ENCODE results near the gene COX6A2.
"Not testable (repeated sequence)": the region's sequence is repeated elsewhere in the genome, so short reads cannot be mapped to it uniquely, and the experiment has no call there.

Gene COX6A2

GRCh38 chr16:31436221-31437045, 8.3 kb upstream of the COX6A2 start:
- DNase-seq, result no peak

GRCh38 chr16:31435341-31436220, 7.4 kb upstream of the COX6A2 start:
- no peak for DNase-seq

GRCh38 chr16:31430380-31431052, 2.4 kb upstream of the COX6A2 start:
- no peak for DNase-seq

GRCh38 chr16:31429796-31430195, 1.6 kb upstream of the COX6A2 start:
- no peak for DNase-seq

- DNase-seq, result no peak
Measured at GRCh38 chr16:31429314-31429713, 1.2 kb upstream of the COX6A2 start.

- no peak for DNase-seq
Measured at GRCh38 chr16:31428638-31429247, 583 bp upstream of the COX6A2 start.

- DNase-seq, result peak; percentile 20
Measured at GRCh38 chr16:31427441-31428278, 500 bp downstream of the COX6A2 start.

GRCh38 chr16:31423801-31424200, 4.4 kb downstream of the COX6A2 start:
- no peak for DNase-seq

- DNase-seq, result no peak
Measured at GRCh38 chr16:31423241-31423640, 4.9 kb downstream of the COX6A2 start.

- DNase-seq, result no peak
Measured at GRCh38 chr16:31421587-31421986, 6.6 kb downstream of the COX6A2 start.

GRCh38 chr16:31420037-31420436, 8.1 kb downstream of the COX6A2 start:
- DNase-seq, result no peak

- no peak for DNase-seq
Measured at GRCh38 chr16:31417916-31418315, 10.2 kb downstream of the COX6A2 start.

GRCh38 chr16:31417036-31417435, 11.1 kb downstream of the COX6A2 start:
- DNase-seq, result not testable (repeated sequence)

GRCh38 chr16:31416371-31416770, 11.8 kb downstream of the COX6A2 start:
- DNase-seq, result no peak

- DNase-seq, result no peak
Measured at GRCh38 chr16:31414706-31415105, 13.5 kb downstream of the COX6A2 start.

- no peak for DNase-seq
Measured at GRCh38 chr16:31413943-31414342, 14.2 kb downstream of the COX6A2 start.

GRCh38 chr16:31413381-31413780, 14.8 kb downstream of the COX6A2 start:
- DNase-seq, result no peak

GRCh38 chr16:31412750-31413149, 15.4 kb downstream of the COX6A2 start:
- no peak for DNase-seq

- DNase-seq, result no peak
Measured at GRCh38 chr16:31411024-31411844, 16.9 kb downstream of the COX6A2 start.

- no peak for DNase-seq
Measured at GRCh38 chr16:31410082-31410481, 18.1 kb downstream of the COX6A2 start.

- no peak for DNase-seq
Measured at GRCh38 chr16:31409433-31409832, 18.7 kb downstream of the COX6A2 start.
